Effector memory CD8-positive, alpha-beta T cell (primary cell): ENCODE measurements around the gene HLA-A.
"Not testable (repeated sequence)": the region's sequence is repeated elsewhere in the genome, so short reads cannot be mapped to it uniquely, and the experiment has no call there.

Experiments
- ATAC-seq: fragments of 150-1000 bp; cut with Tn5 transposase; replicated peaks from 2 replicates; pipeline ENCODE4 v1.10.0; 2021; ENCODE audit warnings: mild to moderate bottlenecking, moderate library complexity
- DNase-seq, 3 experiments: peaks; one replicate each; pipeline ENCODE4 v3.0.0; 2021
- H3K27ac Mint-ChIP-seq, 2 donors: one replicate each; pipeline ENCODE4 v1.8.0; 2022; ENCODE audit warnings: mild to moderate bottlenecking in 2 of 2, mixed read lengths in 2 of 2, moderate library complexity in 2 of 2
- H3K27me3 Mint-ChIP-seq, 2 donors: one replicate each; pipeline ENCODE4 v1.8.0; 2022; ENCODE audit warnings: mixed read lengths in 2 of 2
- H3K36me3 Mint-ChIP-seq: one replicate; pipeline ENCODE4 v1.8.0; 2022; ENCODE audit warnings: mild to moderate bottlenecking, moderate library complexity, mixed read lengths; ENCODE audit not compliant: insufficient read depth
- H3K4me1 Mint-ChIP-seq, 2 donors: one replicate each; pipeline ENCODE4 v1.8.0; 2022; ENCODE audit warnings: low read depth in 2 of 2, mixed read lengths in 2 of 2
- H3K4me3 Mint-ChIP-seq, 2 donors: one replicate each; pipeline ENCODE4 v1.8.0; 2022; ENCODE audit warnings: mild to moderate bottlenecking in 2 of 2, mixed read lengths in 2 of 2, moderate library complexity in 2 of 2
- H3K9me3 Mint-ChIP-seq, 2 donors: one replicate each; pipeline ENCODE4 v1.8.0; 2022; ENCODE audit warnings: mixed read lengths in 2 of 2

The HLA-A gene

DNA sequence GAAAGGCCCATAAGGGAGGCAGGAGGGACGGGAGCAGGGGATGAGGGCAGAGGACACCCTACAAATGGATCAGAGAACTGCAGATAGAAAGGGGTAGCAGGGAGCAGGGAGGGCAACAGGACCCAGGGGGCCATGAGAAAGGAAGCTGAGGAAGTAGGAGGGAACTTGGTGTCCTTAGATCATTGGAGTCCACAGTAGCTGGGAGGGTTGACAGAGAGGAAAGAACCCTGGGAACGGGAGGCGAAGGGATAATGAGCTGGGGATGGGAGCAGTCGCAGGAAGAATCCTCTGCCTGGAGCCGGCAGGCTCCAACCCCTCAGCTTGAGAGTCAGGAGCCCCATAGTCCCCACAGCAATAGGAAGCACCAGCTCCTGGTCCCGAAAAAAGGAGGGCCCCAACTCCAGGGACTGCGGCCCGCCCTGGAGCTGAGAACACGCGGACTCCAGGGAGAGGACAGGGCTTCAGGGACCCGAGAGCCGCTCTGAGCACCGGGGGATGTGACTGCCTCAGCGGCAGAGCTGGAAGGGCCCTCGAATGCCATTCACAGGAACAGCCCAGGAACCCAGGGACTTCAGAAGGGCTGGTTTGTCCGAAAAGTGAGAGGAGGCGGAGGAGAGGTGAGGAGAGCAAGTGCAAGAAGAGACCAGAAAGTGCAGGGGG lies 32.7 kb downstream of the HLA-A start:
- ATAC-seq (peak; percentile 9), DNase-seq (no peak)
- Mint-ChIP-seq H3K4me1 (peaks cover 36 to 50% of the 10 kb centered on the region in 2 donors), H3K4me3 (peak overlapping the region; percentile 87 to 89), H3K27me3 (peaks cover 50 to 55% of the 10 kb centered on the region in 2 donors), H3K9me3 (no peaks in the 10 kb centered on the region), H3K27ac (peak overlapping the region in 1 of 2 donors; percentile 27), H3K36me3 (no peaks in the 10 kb centered on the region)

DNA sequence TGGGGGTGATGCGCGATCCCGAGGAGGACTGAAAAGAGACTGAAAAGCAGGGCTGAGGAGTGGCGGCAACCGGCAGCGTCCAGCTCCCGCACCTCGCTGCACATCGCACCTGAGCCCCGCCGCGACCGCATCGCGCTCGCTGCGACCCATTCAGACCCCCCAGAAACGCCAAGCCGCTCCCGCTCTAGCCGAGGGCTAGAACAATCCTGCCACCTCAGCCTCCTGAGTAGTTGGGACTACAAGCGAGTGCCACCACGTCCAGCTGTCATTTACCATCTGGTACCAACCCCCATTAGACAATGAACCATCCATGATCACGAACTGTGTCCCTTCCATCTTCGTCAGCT lies 33.2 kb downstream of the HLA-A start:
- peak overlapping the region; percentile 87 to 89 for H3K4me3 Mint-ChIP-seq
- ATAC-seq (peak; percentile 4), DNase-seq (no peak)
- H3K4me1 Mint-ChIP-seq: peaks cover 36 to 50% of the 10 kb centered on the region in 2 donors
- H3K27ac Mint-ChIP-seq: peak overlapping the region in 1 of 2 donors; percentile 27
- H3K27me3 Mint-ChIP-seq: peaks cover 50 to 55% of the 10 kb centered on the region in 2 donors
- no peaks in the 10 kb centered on the region for H3K36me3 Mint-ChIP-seq
- H3K9me3 Mint-ChIP-seq: no peaks in the 10 kb centered on the region

- H3K27ac Mint-ChIP-seq: peak overlapping the region in 1 of 2 donors; percentile 52
- H3K27me3 Mint-ChIP-seq: peaks cover 50 to 55% of the 10 kb centered on the region in 2 donors
- DNase-seq: no peak
- no peaks in the 10 kb centered on the region for H3K36me3 Mint-ChIP-seq
- no peaks in the 10 kb centered on the region for H3K9me3 Mint-ChIP-seq
- peak overlapping the region; percentile 87 to 89 for H3K4me3 Mint-ChIP-seq
- ATAC-seq: no peak
- peaks cover 36 to 50% of the 10 kb centered on the region in 2 donors for H3K4me1 Mint-ChIP-seq
Observed at GRCh38 chr6:29976253-29976587, 33.9 kb downstream of the HLA-A start.

GRCh38 chr6:29976588-29977424 lies 34.5 kb downstream of the HLA-A start:
- Mint-ChIP-seq H3K36me3 (no peaks in the 10 kb centered on the region), H3K4me3 (peak overlapping the region; percentile 87 to 89), H3K4me1 (peaks cover 36 to 49% of the 10 kb centered on the region in 2 donors), H3K27me3 (peaks cover 50 to 52% of the 10 kb centered on the region in 2 donors), H3K9me3 (no peaks in the 10 kb centered on the region), H3K27ac (peak overlapping the region in 1 of 2 donors; percentile 52)
- DNase-seq (peak; percentile 31 to 40 (median 39)), ATAC-seq (peak; percentile 89)

GRCh38 chr6:29977425-29977727 lies 35.0 kb downstream of the HLA-A start:
- H3K27me3 Mint-ChIP-seq: peaks cover 47% of the 10 kb centered on the region in 2 donors
- H3K4me1 Mint-ChIP-seq: peaks cover 33 to 43% of the 10 kb centered on the region in 2 donors
- H3K36me3 Mint-ChIP-seq: no peaks in the 10 kb centered on the region
- H3K9me3 Mint-ChIP-seq: no peaks in the 10 kb centered on the region
- DNase-seq: no peak
- H3K27ac Mint-ChIP-seq: no peak overlapping the region
- peak overlapping the region; percentile 87 to 89 for H3K4me3 Mint-ChIP-seq
- no peak for ATAC-seq

- H3K4me1 Mint-ChIP-seq: peaks cover 19 to 20% of the 10 kb centered on the region in 2 donors
- H3K4me3 Mint-ChIP-seq, DNase-seq, ATAC-seq, H3K27ac Mint-ChIP-seq, H3K9me3 Mint-ChIP-seq, H3K36me3 Mint-ChIP-seq: not testable (repeated sequence)
- H3K27me3 Mint-ChIP-seq: peaks cover 23 to 26% of the 10 kb centered on the region in 2 donors
Observed at GRCh38 chr6:29980013-29980412, 37.7 kb downstream of the HLA-A start.

- DNase-seq (no peak), ATAC-seq (no peak)
- Mint-ChIP-seq H3K27me3 (peaks cover 18 to 21% of the 10 kb centered on the region in 2 donors), H3K4me3 (no peak overlapping the region), H3K4me1 (peaks cover 15% of the 10 kb centered on the region in 2 donors), H3K36me3 (no peaks in the 10 kb centered on the region), H3K9me3 (no peaks in the 10 kb centered on the region), H3K27ac (no peak overlapping the region)
Observed at GRCh38 chr6:29980511-29980910, 38.2 kb downstream of the HLA-A start.

DNA sequence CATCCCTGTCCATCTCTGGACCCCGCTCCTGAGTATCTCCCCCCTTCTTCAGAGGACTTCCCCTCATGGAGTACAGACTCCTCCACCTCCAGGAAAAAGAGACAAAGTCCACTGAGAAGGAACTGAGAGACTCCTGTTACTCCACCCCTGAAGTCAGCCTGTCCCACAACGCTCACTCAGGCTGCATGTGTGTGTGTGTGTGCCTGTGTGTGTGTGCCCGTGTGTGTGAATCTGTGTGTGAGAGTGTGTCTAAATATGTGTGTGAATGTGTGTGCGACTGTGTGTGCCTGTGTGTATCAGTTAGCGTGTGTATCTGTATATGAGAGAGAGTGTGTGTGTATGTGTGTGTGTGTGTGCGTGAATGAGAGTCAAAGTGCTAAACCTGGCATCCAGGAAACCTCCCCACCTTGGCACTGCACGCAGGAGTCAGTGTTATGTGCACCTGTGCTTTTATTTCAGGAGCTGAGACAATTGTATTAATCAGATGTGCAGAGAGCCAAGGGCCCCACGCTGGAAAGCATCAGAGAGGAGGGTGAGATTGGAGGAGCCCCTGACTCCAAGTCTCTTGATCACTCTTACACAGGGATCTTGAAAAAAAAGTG lies 39.0 kb downstream of the HLA-A start:
- peaks cover 7% of the 10 kb centered on the region in 2 donors for H3K4me1 Mint-ChIP-seq
- H3K4me3 Mint-ChIP-seq: no peak overlapping the region
- peaks cover 10 to 13% of the 10 kb centered on the region in 2 donors for H3K27me3 Mint-ChIP-seq
- H3K9me3 Mint-ChIP-seq: no peaks in the 10 kb centered on the region
- DNase-seq: no peak
- no peak for ATAC-seq
- H3K36me3 Mint-ChIP-seq: no peaks in the 10 kb centered on the region
- H3K27ac Mint-ChIP-seq: no peak overlapping the region

GRCh38 chr6:29982097-29982496 lies 39.8 kb downstream of the HLA-A start:
- Mint-ChIP-seq H3K36me3 (no peaks in the 10 kb centered on the region), H3K27me3 (peaks cover 3 to 5% of the 10 kb centered on the region in 2 donors), H3K4me1 (peaks cover 2% of the 10 kb centered on the region in 2 donors), H3K9me3 (no peaks in the 10 kb centered on the region), H3K27ac (no peak overlapping the region), H3K4me3 (no peak overlapping the region)
- ATAC-seq: no peak
- DNase-seq: no peak

DNA sequence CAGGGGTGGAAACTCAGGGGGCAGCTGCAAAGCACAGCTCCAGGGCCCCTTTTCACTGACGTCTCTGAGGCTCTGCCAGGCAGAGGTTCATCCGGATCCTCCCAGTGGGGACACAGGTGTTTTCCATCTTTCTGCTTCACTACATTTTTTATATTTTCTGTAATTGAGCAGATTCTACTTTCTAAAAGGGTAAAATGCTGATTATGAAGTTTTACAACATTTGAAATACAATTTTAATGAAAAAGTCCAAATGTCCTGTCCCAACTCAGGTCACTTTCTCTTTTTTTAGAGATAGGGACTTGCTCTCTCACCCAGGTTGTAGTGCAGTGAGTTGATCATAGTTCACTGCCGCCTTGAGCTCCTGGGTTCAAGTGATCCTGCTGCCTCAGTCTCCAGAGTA lies 41.9 kb downstream of the HLA-A start:
- H3K4me1 Mint-ChIP-seq: no peaks in the 10 kb centered on the region
- no peaks in the 10 kb centered on the region for H3K9me3 Mint-ChIP-seq
- H3K27ac Mint-ChIP-seq: no peak overlapping the region
- no peak overlapping the region for H3K4me3 Mint-ChIP-seq
- ATAC-seq (no peak), DNase-seq (no peak)
- H3K36me3 Mint-ChIP-seq: no peaks in the 10 kb centered on the region
- no peaks in the 10 kb centered on the region for H3K27me3 Mint-ChIP-seq

DNA sequence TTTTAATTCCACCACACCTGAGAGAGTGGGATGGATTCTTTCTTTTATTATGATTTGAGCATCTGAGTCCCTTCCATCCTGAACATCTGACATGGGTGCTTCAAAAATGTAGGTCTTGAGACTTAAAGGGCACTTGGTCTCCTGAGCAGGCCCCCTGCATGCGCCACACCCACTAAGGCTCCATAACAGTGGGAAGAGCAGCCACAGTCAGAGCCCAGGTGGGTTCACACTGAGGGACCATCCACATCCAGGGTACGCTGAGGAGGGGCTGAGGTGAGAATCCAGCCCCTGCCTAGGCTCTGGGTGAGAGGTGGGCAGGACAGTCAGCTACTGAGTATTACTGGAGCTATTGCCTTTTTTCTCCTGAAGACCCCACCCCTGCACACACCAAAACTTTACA lies 42.7 kb downstream of the HLA-A start:
- Mint-ChIP-seq H3K4me3 (no peak overlapping the region), H3K9me3 (no peaks in the 10 kb centered on the region), H3K27ac (no peak overlapping the region), H3K4me1 (no peaks in the 10 kb centered on the region), H3K27me3 (no peaks in the 10 kb centered on the region), H3K36me3 (no peaks in the 10 kb centered on the region)
- DNase-seq (no peak), ATAC-seq (no peak)

DNA sequence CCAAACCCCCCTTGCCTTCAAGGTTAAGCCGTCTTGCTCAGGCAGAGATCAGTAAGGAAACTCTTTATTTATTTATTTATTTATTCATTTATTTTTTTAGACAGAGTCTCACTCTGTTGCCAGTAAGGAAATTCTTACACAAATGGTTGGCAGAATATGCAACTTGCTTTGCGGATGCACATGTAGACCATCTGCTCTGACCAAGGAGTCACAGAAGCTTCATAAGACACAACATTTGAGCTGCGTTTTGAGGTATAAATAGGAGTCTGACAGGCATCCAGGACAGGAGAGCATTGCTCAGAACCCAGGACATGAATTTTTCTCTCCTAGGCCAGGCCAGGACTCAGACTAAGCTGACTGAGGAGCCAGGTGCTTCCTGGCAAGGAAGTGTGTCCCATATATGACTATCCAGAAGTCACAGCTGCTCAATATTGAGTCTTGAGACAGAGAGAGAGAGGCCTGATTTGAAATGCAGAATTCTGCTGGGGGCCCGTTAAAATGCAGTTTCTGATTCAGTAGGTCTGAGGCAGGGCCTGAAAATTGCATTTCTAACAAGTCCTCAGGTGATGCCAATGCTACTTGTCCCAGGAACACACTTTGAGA lies 43.9 kb downstream of the HLA-A start:
- H3K4me3 Mint-ChIP-seq: no peak overlapping the region
- ATAC-seq: no peak
- no peaks in the 10 kb centered on the region for H3K4me1 Mint-ChIP-seq
- DNase-seq: no peak
- H3K27me3 Mint-ChIP-seq: no peaks in the 10 kb centered on the region
- H3K36me3 Mint-ChIP-seq: no peaks in the 10 kb centered on the region
- H3K9me3 Mint-ChIP-seq: no peaks in the 10 kb centered on the region
- no peak overlapping the region for H3K27ac Mint-ChIP-seq

DNA sequence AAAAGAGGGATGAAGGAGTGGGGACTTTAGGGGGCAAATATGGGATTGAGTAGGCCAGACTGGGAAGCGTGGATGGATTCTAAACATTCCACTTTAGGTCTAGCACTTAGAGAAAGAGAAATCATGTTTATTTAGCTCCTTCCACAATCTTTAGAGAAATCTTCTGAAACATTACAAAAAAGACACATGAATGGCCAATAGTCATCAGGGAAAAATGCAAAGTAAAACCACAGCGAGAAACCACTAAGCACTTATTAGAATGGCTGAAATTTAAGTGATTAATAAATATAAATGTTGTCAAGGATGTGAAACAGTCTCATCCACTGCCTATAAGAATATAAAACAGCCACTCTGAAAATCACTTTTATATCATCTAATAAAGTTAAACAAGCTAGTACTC lies 46.9 kb downstream of the HLA-A start:
- H3K9me3 Mint-ChIP-seq: no peaks in the 10 kb centered on the region
- no peak overlapping the region for H3K4me3 Mint-ChIP-seq
- no peak for ATAC-seq
- no peak overlapping the region for H3K27ac Mint-ChIP-seq
- H3K36me3 Mint-ChIP-seq: no peaks in the 10 kb centered on the region
- DNase-seq: no peak
- H3K27me3 Mint-ChIP-seq: no peaks in the 10 kb centered on the region
- no peaks in the 10 kb centered on the region for H3K4me1 Mint-ChIP-seq
